GM12878 (cell line): Measurements from ENCODE around the gene SLC38A2. TPM values are rescaled to one million over a fixed set of nuclear protein-coding genes. Genes with fewer than 3 reads are reported as not detected.

Source experiments
- ATAC-seq: fragments of 200-7000 bp; cut with Tn5 transposase; 3 replicates; pipeline ENCODE4 v1.9.1; 2020; ENCODE audit warnings: mild to moderate bottlenecking, moderate library complexity
- BruUV-seq: library from RNA; stranded (reverse); fragments of 400-500 nt; replicated peaks from 2 replicates; lab custom pipeline; 2021; lab: Mats Ljungman, UMichigan
- CTCF ChIA-PET: fragments of 300-600 bp; sonication (Branson Sonifier 250); formaldehyde crosslinking; extraction: SDS; loops from one replicate; lab custom pipeline; 2021; ENCODE audit warnings: inconsistent platforms; lab: Yijun Ruan, JAX
- POLR2A ChIA-PET: fragments of 350-600 bp; formaldehyde crosslinking; extraction: SDS; loops from one replicate; lab custom pipeline; 2021; ENCODE audit warnings: inconsistent platforms; lab: Charles Lee
- RAD21 ChIA-PET: fragments of 300-600 bp; sonication (Branson Sonifier 250); formaldehyde crosslinking; loops from one replicate; lab custom pipeline; 2023; ENCODE audit warnings: antibody characterized with exemption; ENCODE audit not compliant: unreplicated experiment; lab: Charles Lee
- SMC1A ChIA-PET: fragments of 300-600 bp; sonication (Branson Sonifier 250); formaldehyde crosslinking; loops from one replicate; lab custom pipeline; 2023; ENCODE audit not compliant: unreplicated experiment, uncharacterized antibody; lab: Charles Lee
- DNase-seq: peaks from one replicate; pipeline ENCODE4 v3.0.0-alpha.2; 2011; ENCODE audit warnings: low read depth, low spot score
- FAIRE-seq: peaks from 3 replicates; lab custom pipeline; 2011; peaks lifted over from hg19 to GRCh38; lab: Jason Lieb, UNC
- H2AFZ ChIP-seq: 2 replicates; pipeline ENCODE4 v1.6.0; 2011; ENCODE audit warnings: low read depth, low read length, control low read depth; ENCODE audit not compliant: control insufficient read depth
- H3K27ac ChIP-seq: 2 replicates; pipeline ENCODE4 v1.5.1; 2011; ENCODE audit warnings: control low read depth; ENCODE audit not compliant: control insufficient read depth, insufficient read depth
- H3K27me3 ChIP-seq, 2 experiments: replicated peaks in 1 of 2; 2 replicates each; pipeline versions ENCODE4 v1.6.0 to v1.6.1; 2011; ENCODE audit warnings: low read length in 1 of 2; ENCODE audit not compliant: control insufficient read depth in 2 of 2, insufficient read depth in 2 of 2
- H3K36me3 ChIP-seq, 2 experiments: 2 replicates each; pipeline ENCODE4 v1.5.1; 2011; ENCODE audit warnings: low read length in 1 of 2; ENCODE audit not compliant: control insufficient read depth in 2 of 2, insufficient read depth in 2 of 2
- H3K4me1 ChIP-seq: 2 replicates; pipeline ENCODE4 v1.6.1; 2011; ENCODE audit warnings: mild to moderate bottlenecking, low read length, moderate library complexity, mixed read lengths; ENCODE audit not compliant: control insufficient read depth, insufficient read depth
- H3K4me2 ChIP-seq: 2 replicates; pipeline ENCODE4 v1.6.0; 2011; ENCODE audit warnings: control low read depth; ENCODE audit not compliant: control insufficient read depth, insufficient read depth
- H3K4me3 ChIP-seq: fragments of 200-600 bp; sonication (generic); 2 replicates; pipeline ENCODE4 v1.5.1; 2016
- H3K79me2 ChIP-seq: 2 replicates; pipeline ENCODE4 v1.6.0; 2011; ENCODE audit warnings: low read length; ENCODE audit not compliant: control insufficient read depth, insufficient read depth
- H3K9ac ChIP-seq: 2 replicates; pipeline ENCODE4 v1.8.0; 2011; ENCODE audit warnings: low read length, control low read depth, mixed read lengths; ENCODE audit not compliant: control insufficient read depth, insufficient read depth
- H3K9me3 ChIP-seq: replicated peaks from 3 replicates; pipeline ENCODE4 v1.5.1; 2011; ENCODE audit warnings: mild to moderate bottlenecking, low read length; ENCODE audit not compliant: control insufficient read depth, insufficient read depth
- H4K20me1 ChIP-seq: 2 replicates; pipeline ENCODE4 v1.6.0; 2011; ENCODE audit not compliant: control insufficient read depth, insufficient read depth
- CBFB ChIP-seq: IDR thresholded peaks from 2 replicates; pipeline ENCODE4 v1.6.1; 2016; ENCODE audit warnings: antibody characterized with exemption, low read depth
- CEBPB ChIP-seq, 2 experiments: fragments of 150-350 bp in 1 of 2; IDR thresholded peaks; 2 replicates each; pipeline ENCODE4 v1.6.1; 2012 to 2014; ENCODE audit warnings: low read depth in 2 of 2, low read length in 2 of 2, borderline replicate concordance in 1 of 2, inconsistent platforms in 1 of 2
- KDM1A ChIP-seq: fragments of 200-600 bp; sonication (generic); IDR thresholded peaks from 2 replicates; pipeline ENCODE4 v1.6.1; 2016; ENCODE audit warnings: borderline replicate concordance
- KLF5 ChIP-seq: fragments of 450-650 bp; IDR thresholded peaks from 2 replicates; pipeline ENCODE4 v1.6.1; 2014; ENCODE audit warnings: mild to moderate bottlenecking; ENCODE audit not compliant: partially characterized antibody
- MEF2A ChIP-seq: IDR thresholded peaks from 2 replicates; pipeline ENCODE4 v1.6.1; 2011; ENCODE audit warnings: low read depth, mild to moderate bottlenecking, low read length, moderate library complexity; ENCODE audit not compliant: insufficient read depth
- MEF2B ChIP-seq: fragments of 450-650 bp; IDR thresholded peaks from 2 replicates; pipeline ENCODE4 v1.6.1; 2018; ENCODE audit warnings: mild to moderate bottlenecking, moderate library complexity; ENCODE audit not compliant: partially characterized antibody, poor library complexity, severe bottlenecking
- NR2F1 ChIP-seq: fragments of 450-650 bp; conservative IDR thresholded peaks from 2 replicates; pipeline ENCODE4 v1.6.1; 2017; ENCODE audit warnings: mild to moderate bottlenecking
- POLR2AphosphoS2 ChIP-seq: IDR thresholded peaks from 2 replicates; pipeline ENCODE4 v1.6.1; 2011; ENCODE audit warnings: low read depth, mild to moderate bottlenecking, low read length, improper control_type of control experiment, moderate library complexity
- RBBP5 ChIP-seq: fragments of 200-600 bp; sonication (generic); conservative IDR thresholded peaks from 2 replicates; pipeline ENCODE4 v1.6.1; 2016
- SMARCA5 ChIP-seq: fragments of 450-650 bp; IDR thresholded peaks from 2 replicates; pipeline ENCODE4 v1.6.1; 2017; ENCODE audit warnings: mild to moderate bottlenecking
- TAF1 ChIP-seq: IDR thresholded peaks from 2 replicates; pipeline ENCODE4 v1.6.1; 2011; ENCODE audit warnings: mild to moderate bottlenecking, low read depth, low read length, borderline replicate concordance
- TBL1XR1 ChIP-seq: IDR thresholded peaks from 2 replicates; pipeline ENCODE4 v1.6.1; 2012; ENCODE audit warnings: low read depth, low read length, improper control_type of control experiment
- ZBED1 ChIP-seq: IDR thresholded peaks from 2 replicates; pipeline ENCODE4 v1.6.1; 2016; ENCODE audit warnings: borderline replicate concordance
- WGBS: methylation state at CpG from one replicate; pipeline ENCODE4 v1.1.6; 2016; ENCODE audit warnings: low lambda C conversion rate; ENCODE audit not compliant: insufficient replicate concordance, insufficient coverage; ENCODE audit errors: missing lambda C conversion rate; 5-methylcytosine and 5-hydroxymethylcytosine counted together
- in situ Hi-C: fragments of 300-500 bp; cut with MboI; formaldehyde crosslinking; loops from 9 replicates; pipeline ENCODE4 v1.14.3; 2018; ENCODE audit warnings: mixed read lengths
- intact Hi-C: fragments of 100-400 bp; cut with micrococcal nuclease; formaldehyde crosslinking; loops from one replicate; pipeline ENCODE4 v1.14.2; 2022; ENCODE audit not compliant: unreplicated experiment
- polyA plus RNA-seq, 11 experiments: library from polyadenylated mRNA; depleted of rRNA in 4 of 11; unstranded in 6 of 11; stranded (reverse) in 5 of 11; fragments of >200 nt; fragmentation: Nextera tagmentation in 4 of 11; fragmentation: Illumina TruSeq in 1 of 11; extraction: Ambion mirVana in 4 of 11; extraction: Trizol in 1 of 11; gene quantifications; 1 replicate in 1 of 11; 2 replicates in 10 of 11; pipeline versions ENCODE4 v1.2.1 to v1.2.3, GENCODE V29; 2011 to 2016; ENCODE audit warnings: inconsistent platforms in 2 of 11, missing spikeins in 2 of 11, low read depth in 1 of 11
- total RNA-seq, 4 experiments: library from RNA; depleted of rRNA in 3 of 4; stranded (reverse); fragments of >200 nt in 3 of 4; fragmentation: Illumina TruSeq in 1 of 4; extraction: Trizol in 1 of 4; gene quantifications; 2 replicates each; pipeline versions ENCODE4 v1.2.1 to v1.2.3, GENCODE V29; 2013 to 2021
- TF ChIP-seq, protein P1 (sequence below): fragments of 450-650 bp; formaldehyde crosslinking; IDR thresholded peaks from 2 replicates; pipeline ENCODE4 v1.4.0; 2022; ENCODE audit warnings: mild to moderate bottlenecking, moderate library complexity
- TF ChIP-seq, protein P2 (sequence below): IDR thresholded peaks from 2 replicates; pipeline ENCODE4 v1.6.1; 2011; ENCODE audit warnings: low read depth, low read length, improper control_type of control experiment, borderline replicate concordance
- TF ChIP-seq, protein P3 (sequence below): IDR thresholded peaks from 2 replicates; pipeline ENCODE4 v1.6.1; 2011; ENCODE audit warnings: mild to moderate bottlenecking, low read depth, low read length, moderate library complexity; ENCODE audit not compliant: insufficient replicate concordance

The SLC38A2 gene
- total and polyA plus RNA-seq, 10 of the 15 experiments (the other 5 are each of a cell fraction or from before 2014, with no cell fraction given): 36.2 to 118 (median 79.8) TPM

DNA sequence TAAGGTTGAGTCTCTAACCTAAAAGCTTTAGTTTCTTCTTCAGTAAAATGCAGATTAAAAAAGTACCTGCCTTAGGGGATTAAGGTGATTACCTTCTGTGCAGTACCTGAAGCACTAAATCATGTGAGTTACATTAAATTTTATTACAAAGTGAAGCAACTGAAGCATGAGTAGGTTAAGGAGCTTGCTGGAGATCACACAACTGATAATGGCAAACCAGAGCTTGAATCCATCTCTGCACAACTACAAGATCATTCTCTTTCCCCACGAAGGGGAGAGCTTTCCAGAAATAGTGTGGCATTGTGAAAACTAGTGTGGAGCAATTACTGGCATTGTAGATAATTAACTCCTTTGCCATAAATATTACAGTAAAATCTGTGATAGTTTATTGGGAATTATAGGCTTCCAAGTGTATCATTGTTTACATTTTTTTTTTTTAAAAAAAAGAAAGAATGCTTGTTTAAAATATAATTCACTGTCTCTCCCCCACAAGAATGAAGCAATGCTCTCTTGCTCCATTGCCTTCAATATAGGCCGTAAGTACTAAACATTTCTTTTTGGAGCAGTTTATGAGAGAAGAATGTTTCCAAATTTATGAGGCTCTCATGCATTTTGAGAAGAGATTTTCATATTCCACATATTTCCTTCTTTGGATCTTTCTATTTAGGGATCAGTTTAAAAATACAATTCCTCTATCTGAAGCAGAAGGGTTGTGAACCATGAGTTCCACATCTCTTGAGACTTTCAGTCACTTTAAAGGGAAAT, 20.5 kb downstream of the SLC38A2 start (continued):
- TF ChIP-seq, protein P1, sequence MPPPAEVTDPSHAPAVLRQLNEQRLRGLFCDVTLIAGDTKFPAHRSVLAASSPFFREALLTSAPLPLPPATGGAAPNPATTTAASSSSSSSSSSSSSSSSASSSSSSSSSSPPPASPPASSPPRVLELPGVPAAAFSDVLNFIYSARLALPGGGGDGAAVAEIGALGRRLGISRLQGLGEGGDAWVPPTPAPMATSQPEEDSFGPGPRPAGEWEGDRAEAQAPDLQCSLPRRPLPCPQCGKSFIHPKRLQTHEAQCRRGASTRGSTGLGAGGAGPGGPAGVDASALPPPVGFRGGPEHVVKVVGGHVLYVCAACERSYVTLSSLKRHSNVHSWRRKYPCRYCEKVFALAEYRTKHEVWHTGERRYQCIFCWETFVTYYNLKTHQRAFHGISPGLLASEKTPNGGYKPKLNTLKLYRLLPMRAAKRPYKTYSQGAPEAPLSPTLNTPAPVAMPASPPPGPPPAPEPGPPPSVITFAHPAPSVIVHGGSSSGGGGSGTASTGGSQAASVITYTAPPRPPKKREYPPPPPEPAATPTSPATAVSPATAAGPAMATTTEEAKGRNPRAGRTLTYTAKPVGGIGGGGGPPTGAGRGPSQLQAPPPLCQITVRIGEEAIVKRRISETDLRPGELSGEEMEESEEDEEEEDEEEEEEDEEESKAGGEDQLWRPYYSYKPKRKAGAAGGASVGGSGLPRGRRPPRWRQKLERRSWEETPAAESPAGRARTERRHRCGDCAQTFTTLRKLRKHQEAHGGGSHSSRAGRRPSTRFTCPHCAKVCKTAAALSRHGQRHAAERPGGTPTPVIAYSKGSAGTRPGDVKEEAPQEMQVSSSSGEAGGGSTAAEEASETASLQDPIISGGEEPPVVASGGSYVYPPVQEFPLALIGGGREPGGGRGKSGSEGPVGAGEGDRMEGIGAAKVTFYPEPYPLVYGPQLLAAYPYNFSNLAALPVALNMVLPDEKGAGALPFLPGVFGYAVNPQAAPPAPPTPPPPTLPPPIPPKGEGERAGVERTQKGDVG: no peak
- no peak for TF ChIP-seq SMARCA5
- TF ChIP-seq CEBPB (IDR thresholded peaks at IDR 0.05; ENCODE audit: borderline replicate concordance in 1 of 2, low read depth in 2 of 2, low read length in 2 of 2): no peak
- TF ChIP-seq KLF5: no peak
- TF ChIP-seq TBL1XR1: no peak

DNA sequence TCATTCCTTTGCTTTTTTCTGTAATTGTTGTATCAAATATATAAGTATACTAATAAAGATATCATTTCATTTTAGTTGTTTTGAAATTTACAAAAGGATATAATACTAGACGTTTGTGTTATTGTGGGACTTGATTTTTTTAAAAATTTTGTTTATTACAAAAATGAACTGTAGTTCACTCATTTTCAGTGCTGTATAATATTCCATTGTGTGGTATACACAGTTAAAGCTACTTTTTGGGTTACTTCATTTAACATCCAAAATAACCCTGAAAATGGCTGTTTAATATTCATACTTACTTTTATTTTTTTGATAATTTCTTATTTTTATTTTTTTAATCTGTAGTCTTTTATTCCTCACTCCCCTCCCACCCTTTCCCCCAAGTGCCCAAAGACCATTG, 21.4 kb downstream of the SLC38A2 start:
- WGBS: 20% methylated on average over 1 of the region's 1 CpG
- in situ Hi-C loops (loop anchor here (5.0 kb wide), 1 partner anchor 316 kb away; no protein-coding TSS in a partner anchor), intact Hi-C loops (no loop called here)
- H3K9me3 ChIP-seq: no peaks in the 10 kb centered on the region
- H3K4me2 ChIP-seq: no peak overlapping the region
- FAIRE-seq (no peak), ATAC-seq (no peak), DNase-seq (no peak)
- BruUV-seq: no TSS peak
- H3K79me2 ChIP-seq: no peaks in the 10 kb centered on the region
- no peak overlapping the region for H3K9ac ChIP-seq
- ChIA-PET CTCF (interaction anchor here (1.6 kb wide), 1 partner anchor 301 kb away, joined by 3 read pairs; no protein-coding TSS in a partner anchor), RAD21 (interaction anchor here (1.1 kb wide), 1 partner anchor 145 kb away, joined by 3 read pairs; no protein-coding TSS in a partner anchor), SMC1A (interaction anchor here (0.7 to 1.0 kb wide), 2 partner anchors 15 to 226 kb away, joined by 3 to 4 read pairs; no protein-coding TSS in a partner anchor), POLR2A (no interaction called here)
- no peaks in the 10 kb centered on the region for H4K20me1 ChIP-seq
- H3K27ac ChIP-seq: no peak overlapping the region
- no peaks in the 10 kb centered on the region for H3K4me1 ChIP-seq
- H3K4me3 ChIP-seq: no peak overlapping the region
- no peaks in the 10 kb centered on the region for H3K27me3 ChIP-seq
- no peak overlapping the region for H2AFZ ChIP-seq
- H3K36me3 ChIP-seq: no peaks in the 10 kb centered on the region
- TF ChIP-seq POLR2AphosphoS2: no peak
- no peak for TF ChIP-seq MEF2B
- TF ChIP-seq ZBED1: no peak
- TF ChIP-seq, protein P2, sequence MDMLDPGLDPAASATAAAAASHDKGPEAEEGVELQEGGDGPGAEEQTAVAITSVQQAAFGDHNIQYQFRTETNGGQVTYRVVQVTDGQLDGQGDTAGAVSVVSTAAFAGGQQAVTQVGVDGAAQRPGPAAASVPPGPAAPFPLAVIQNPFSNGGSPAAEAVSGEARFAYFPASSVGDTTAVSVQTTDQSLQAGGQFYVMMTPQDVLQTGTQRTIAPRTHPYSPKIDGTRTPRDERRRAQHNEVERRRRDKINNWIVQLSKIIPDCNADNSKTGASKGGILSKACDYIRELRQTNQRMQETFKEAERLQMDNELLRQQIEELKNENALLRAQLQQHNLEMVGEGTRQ: no peak
- no peak for TF ChIP-seq KDM1A
- TF ChIP-seq RBBP5: no peak
- TF ChIP-seq, protein P3, sequence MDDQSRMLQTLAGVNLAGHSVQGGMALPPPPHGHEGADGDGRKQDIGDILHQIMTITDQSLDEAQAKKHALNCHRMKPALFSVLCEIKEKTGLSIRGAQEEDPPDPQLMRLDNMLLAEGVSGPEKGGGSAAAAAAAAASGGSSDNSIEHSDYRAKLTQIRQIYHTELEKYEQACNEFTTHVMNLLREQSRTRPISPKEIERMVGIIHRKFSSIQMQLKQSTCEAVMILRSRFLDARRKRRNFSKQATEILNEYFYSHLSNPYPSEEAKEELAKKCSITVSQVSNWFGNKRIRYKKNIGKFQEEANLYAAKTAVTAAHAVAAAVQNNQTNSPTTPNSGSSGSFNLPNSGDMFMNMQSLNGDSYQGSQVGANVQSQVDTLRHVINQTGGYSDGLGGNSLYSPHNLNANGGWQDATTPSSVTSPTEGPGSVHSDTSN: no peak
- TF ChIP-seq MEF2A: no peak
- TF ChIP-seq CBFB: no peak
- no peak for TF ChIP-seq TAF1
- TF ChIP-seq NR2F1: no peak
